ENCODE data around the gene TMEM43. TPM values are rescaled to one million over a fixed set of nuclear protein-coding genes. Genes with fewer than 3 reads are reported as not detected.
A peak's percentile ranks its signal among the peaks of the same experiment; 100 is the strongest.

The TMEM43 gene
- total and polyA plus RNA-seq, 10 of the 15 experiments (the other 5 are each of a cell fraction or from before 2014, with no cell fraction given) = 7.2 to 33.0 (median 18.5) TPM

DNA sequence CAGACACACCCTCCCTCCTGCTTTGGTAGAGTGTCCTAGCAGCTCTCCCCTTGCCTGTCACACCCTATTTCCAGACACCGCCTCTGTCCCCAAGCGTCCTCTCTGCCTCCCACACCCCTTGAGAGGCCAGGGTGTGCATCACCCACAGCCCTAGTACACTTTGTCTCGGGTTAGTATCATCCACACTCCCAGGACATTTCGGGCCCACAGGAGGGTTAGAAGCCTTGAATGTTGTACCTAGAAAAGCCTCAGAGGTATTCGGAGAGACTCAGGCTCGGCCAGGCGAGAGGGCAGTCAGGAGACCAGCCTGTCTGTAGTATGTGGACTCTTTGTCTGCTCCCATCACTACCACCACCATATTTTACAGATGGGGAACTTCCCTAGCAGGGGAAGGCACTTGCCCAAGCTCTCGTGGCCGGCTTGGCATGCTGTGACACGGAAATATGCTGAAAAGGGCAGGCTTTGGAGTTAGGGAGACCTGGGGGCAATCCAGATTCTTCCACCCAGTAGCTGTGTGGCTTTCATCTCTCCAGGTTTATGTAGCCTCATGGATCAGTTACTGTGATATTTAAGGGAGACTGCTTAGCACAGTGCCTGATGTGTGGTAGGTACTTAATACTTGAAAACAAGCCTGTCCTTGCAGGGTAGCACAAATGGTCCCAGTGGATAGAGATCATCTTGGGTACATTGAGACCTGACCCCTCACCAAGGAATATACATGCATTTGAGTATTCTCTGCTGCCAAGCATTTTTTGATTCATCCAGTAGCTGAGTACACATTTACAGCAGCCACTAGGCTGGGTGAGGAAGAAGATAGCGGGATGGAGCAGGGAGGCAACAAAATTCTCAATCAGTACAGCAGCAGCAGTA lies 1.4 kb downstream of the TMEM43 start:
- Histone ChIP-seq H3K4me1 (ENCODE audit: control insufficient read depth, insufficient read depth, low read length) (peaks cover 8% of the 10 kb centered on the region), H4K20me1 (ENCODE audit: control insufficient read depth, insufficient read depth) (no peaks in the 10 kb centered on the region), H3K27ac (ENCODE audit: control insufficient read depth, insufficient read depth) (peak overlapping the region; percentile 61), H3K36me3 (ENCODE audit: control insufficient read depth in 2 of 2, insufficient read depth in 2 of 2, low read length in 1 of 2) (peaks cover 7 to 25% of the 10 kb centered on the region in 2 experiments), H3K9ac (ENCODE audit: control insufficient read depth, insufficient read depth, low read length) (peak overlapping the region; percentile 72), H3K9me3 (replicated peaks; ENCODE audit: control insufficient read depth, insufficient read depth, low read length) (no peaks in the 10 kb centered on the region), H3K27me3 (replicated peaks in 1 of 2; ENCODE audit: control insufficient read depth in 2 of 2, insufficient read depth in 2 of 2, low read length in 1 of 2) (no peaks in the 10 kb centered on the region), H3K79me2 (ENCODE audit: control insufficient read depth, insufficient read depth, low read length) (peaks cover 55% of the 10 kb centered on the region), H2AFZ (ENCODE audit: control insufficient read depth, low read depth, low read length) (no peak overlapping the region), H3K4me2 (ENCODE audit: control insufficient read depth, insufficient read depth) (peak overlapping the region; percentile 95), H3K4me3 (peak overlapping the region; percentile 93)
- BruUV-seq (replicated peaks) = no TSS peak
- POLR2A ChIA-PET = interaction anchor here (0.7 to 3.6 kb wide), 4 partner anchors 8 to 820 kb away, joined by 3 to 42 read pairs (median 6); partner anchors contain the start of genes LSM3 and XPC
- SMC1A ChIA-PET (ENCODE audit: uncharacterized antibody, unreplicated experiment) = interaction anchor here (0.6 to 2.2 kb wide), 6 partner anchors 18 to 1810 kb away, joined by 3 to 10 read pairs (median 3); partner anchors contain the start of genes LSM3 and XPC
- no peak for ATAC-seq
- in situ Hi-C loops (cut with MboI) (no loop called here), intact Hi-C loops (cut with micrococcal nuclease; ENCODE audit: unreplicated experiment) (no loop called here)
- 57% methylated on average over 11 of the region's 11 CpGs for WGBS (ENCODE audit: insufficient coverage, insufficient replicate concordance, low lambda C conversion rate, missing lambda C conversion rate)
- no peak for TF ChIP-seq DPF2 (IDR thresholded peaks at IDR 0.05)
- TF ChIP-seq SIN3A (IDR thresholded peaks at IDR 0.05; ENCODE audit: low read depth, low read length) = no peak
- no peak for TF ChIP-seq TCF3 (IDR thresholded peaks at IDR 0.05; ENCODE audit: borderline replicate concordance, insufficient read depth, low read depth, low read length)
- TF ChIP-seq YBX1 (IDR thresholded peaks at IDR 0.05) = no peak
- RAD21 ChIA-PET (ENCODE audit: unreplicated experiment) = interaction anchor here (0.8 to 3.6 kb wide), 4 partner anchors 49 to 230 kb away, joined by 3 to 27 read pairs (median 7); partner anchors contain the start of genes LSM3 and XPC
- FAIRE-seq = no peak
- DNase-seq (ENCODE audit: low read depth, low spot score) = no peak
- CTCF ChIA-PET = interaction anchor here (1.1 to 3.0 kb wide), 4 partner anchors 49 to 230 kb away, joined by 3 to 9 read pairs (median 8); partner anchors contain the start of genes LSM3 and XPC
